KBM-7 (cell line): ENCODE measurements around the gene DIS3L.
"Not testable (repeated sequence)": the region's sequence is repeated elsewhere in the genome, so short reads cannot be mapped to it uniquely, and the experiment has no call there.

Source experiments
- DNase-seq: peaks from one replicate; pipeline ENCODE4 v3.0.0-alpha.2; 2015
- in situ Hi-C: fragments of 300-500 bp; cut with MboI; formaldehyde crosslinking; loops from 2 replicates; pipeline ENCODE4 v1.14.3; 2020; ENCODE audit warnings: low sequenced_read_pairs, low pct_unique_long_range_greater_than_20kb, mixed read lengths

Gene DIS3L

GRCh38 chr15:66369773-66370651 is 76.6 kb downstream of the DIS3L start:
- in situ Hi-C loops: no loop called here
- DNase-seq: peak; percentile 94

- DNase-seq: no peak
- in situ Hi-C loops: no loop called here
Measured at GRCh38 chr15:66374179-66374578, 80.8 kb downstream of the DIS3L start.

GRCh38 chr15:66378814-66379430 is 85.6 kb downstream of the DIS3L start:
- in situ Hi-C loops: no loop called here
- DNase-seq: no peak

DNA sequence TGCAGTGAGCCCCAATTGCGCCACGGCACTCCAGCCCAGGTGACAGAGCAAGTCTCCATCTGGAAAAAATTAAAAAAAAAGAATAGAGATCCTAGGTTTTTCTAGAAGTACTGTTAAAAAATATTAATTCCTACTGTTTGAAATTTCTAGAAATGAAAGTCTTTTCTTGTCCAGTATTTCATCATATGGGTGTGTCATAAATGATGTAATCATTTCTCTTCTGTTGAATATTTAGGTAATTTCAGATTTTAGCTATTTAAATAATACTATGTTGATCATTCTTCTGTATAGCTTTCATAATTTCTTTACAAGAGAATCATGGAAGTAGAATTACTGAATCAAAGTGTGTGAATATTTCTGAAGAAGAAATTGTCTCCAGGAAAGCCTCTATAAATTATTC is 88.0 kb downstream of the DIS3L start:
- DNase-seq, in situ Hi-C loops: not testable (repeated sequence)
